ENCODE data around the gene SPRTN.

- TF ChIP-seq MAX (IDR thresholded peaks at IDR 0.05; ENCODE audit: insufficient read depth, insufficient read length) (no peak), FOS (IDR thresholded peaks at IDR 0.05; ENCODE audit: borderline replicate concordance, insufficient read depth, low read length) (peak; percentile 69), POLR2A (IDR thresholded peaks at IDR 0.05; ENCODE audit: low read depth, low read length) (peak; percentile 51), CTCF (IDR thresholded peaks at IDR 0.05; ENCODE audit: extremely low read depth in 1 of 2, insufficient read depth in 1 of 2, low read depth in 1 of 2, low read length in 2 of 2) (no peak), JUN (IDR thresholded peaks at IDR 0.05; ENCODE audit: borderline replicate concordance, insufficient read depth, insufficient read length, low read depth) (peak; percentile 92), POLR2AphosphoS5 (IDR thresholded peaks at IDR 0.05; ENCODE audit: insufficient read depth, low read depth, low read length) (peak; percentile 44), EZH2 (IDR thresholded peaks at IDR 0.05; ENCODE audit: borderline replicate concordance, low read depth, low read length, severe bottlenecking) (no peak), MYC (IDR thresholded peaks at IDR 0.05; ENCODE audit: low read depth, low read length) (no peak), GATA2 (IDR thresholded peaks at IDR 0.05; ENCODE audit: insufficient read depth, insufficient read length, low read depth, low read length) (peak; percentile 57)
Observed at GRCh38 chr1:231387770-231388669, 49.9 kb downstream of the SPRTN start.
